GM21528 (cell line): ENCODE data around the gene SDS.

Experiments
- ATAC-seq: cut with Tn5 transposase; IDR thresholded peaks from one replicate; pipeline ENCODE4 v1.9.1; 2021; ENCODE audit warnings: mild to moderate bottlenecking, moderate library complexity; ENCODE audit not compliant: unreplicated experiment, low FRiP score

The SDS gene

GRCh38 chr12:113403435-113404415 lies at the start of gene SDS:
Gene SDS (minus strand): TSS chr12:113403887. CDS start chr12:113399708, 4,179 bp downstream.
- no peak for ATAC-seq

GRCh38 chr12:113453330-113453729 lies 49.6 kb upstream of the SDS start:
- no peak for ATAC-seq

GRCh38 chr12:113452458-113452857 lies 48.8 kb upstream of the SDS start:
- ATAC-seq: no peak

GRCh38 chr12:113449839-113450238 lies 46.2 kb upstream of the SDS start:
- no peak for ATAC-seq

GRCh38 chr12:113449299-113449698 lies 45.6 kb upstream of the SDS start:
- no peak for ATAC-seq

- ATAC-seq: no peak
Observed at GRCh38 chr12:113448873-113449272, 45.2 kb upstream of the SDS start.

GRCh38 chr12:113445544-113446171 lies 42.0 kb upstream of the SDS start:
- no peak for ATAC-seq

- no peak for ATAC-seq
Observed at GRCh38 chr12:113443030-113443539, 39.4 kb upstream of the SDS start.

- ATAC-seq: no peak
Observed at GRCh38 chr12:113440947-113441782, 37.5 kb upstream of the SDS start.

- no peak for ATAC-seq
Observed at GRCh38 chr12:113440336-113440735, 36.6 kb upstream of the SDS start.

GRCh38 chr12:113439606-113440030 lies 35.9 kb upstream of the SDS start:
- no peak for ATAC-seq

- ATAC-seq: no peak
Observed at GRCh38 chr12:113439301-113439597, 35.6 kb upstream of the SDS start.

GRCh38 chr12:113438523-113439300 lies 35.0 kb upstream of the SDS start:
- no peak for ATAC-seq

- no peak for ATAC-seq
Observed at GRCh38 chr12:113437729-113438100, 34.0 kb upstream of the SDS start.

GRCh38 chr12:113436993-113437728 lies 33.5 kb upstream of the SDS start:
- no peak for ATAC-seq

GRCh38 chr12:113436586-113436985 lies 32.9 kb upstream of the SDS start:
- no peak for ATAC-seq

GRCh38 chr12:113435367-113435766 lies 31.7 kb upstream of the SDS start:
- no peak for ATAC-seq

- no peak for ATAC-seq
Observed at GRCh38 chr12:113432986-113433385, 29.3 kb upstream of the SDS start.

- no peak for ATAC-seq
Observed at GRCh38 chr12:113428482-113428881, 24.8 kb upstream of the SDS start.
